GM18526 (cell line): ENCODE measurements around the gene AGTRAP.

Source experiments
- POLR2A ChIP-seq: IDR thresholded peaks from 3 replicates; pipeline ENCODE4 v1.6.1; 2011; ENCODE audit not compliant: insufficient read length; ENCODE audit errors: extremely low read depth

The AGTRAP gene

GRCh38 chr1:11735854-11736745 is at the start of gene AGTRAP:
Gene AGTRAP, plus strand, starts transcription at chr1:11736136. Its CDS starts 73 bp downstream, at chr1:11736209.
- peak; percentile 58 for TF ChIP-seq POLR2A

- TF ChIP-seq POLR2A: no peak
Measured at GRCh38 chr1:11688506-11688905, 47.4 kb upstream of the AGTRAP start.

DNA sequence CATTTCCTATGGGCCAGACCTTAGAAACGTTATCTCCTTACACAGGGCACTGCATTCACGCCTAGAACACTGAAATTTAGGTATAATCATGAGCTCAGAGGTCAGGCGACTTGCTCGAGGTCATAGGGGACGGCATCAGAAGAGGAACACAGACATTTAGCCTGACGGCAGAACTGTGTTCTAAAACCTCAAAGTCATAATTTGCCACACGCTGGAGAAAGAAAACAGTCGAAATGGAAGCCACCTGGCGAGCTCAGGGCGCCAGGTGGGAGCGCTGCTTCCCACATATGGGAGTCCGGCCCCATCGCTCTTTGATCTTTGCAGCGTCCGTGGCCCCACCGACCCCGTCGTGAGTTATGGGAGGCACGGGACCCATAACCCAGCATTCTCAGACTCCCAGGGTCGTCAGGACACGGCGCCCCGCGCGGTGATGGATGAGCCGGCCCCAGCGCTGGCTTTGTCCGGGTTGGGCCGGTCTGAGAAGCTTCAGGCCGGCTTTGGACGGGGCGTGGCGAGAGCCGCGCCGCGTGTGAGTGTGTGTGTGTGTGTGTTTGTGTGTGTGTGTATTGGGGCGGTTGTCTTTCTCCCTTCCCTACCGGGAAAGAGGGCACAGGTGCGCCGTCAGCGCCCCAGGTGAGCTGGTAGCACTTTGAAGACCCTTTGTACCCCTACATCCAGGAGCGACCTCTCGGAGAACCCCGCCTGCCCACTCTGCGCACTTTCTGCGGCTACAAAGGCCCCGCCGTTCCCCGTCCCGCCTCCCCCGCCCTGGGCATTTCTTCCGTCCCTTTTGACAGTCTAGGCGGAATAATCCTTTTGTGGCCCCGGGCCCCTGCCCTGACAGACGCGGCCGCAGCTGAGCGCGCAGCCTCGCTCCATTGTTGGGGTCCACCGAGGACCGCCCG is 45.3 kb upstream of the AGTRAP start:
- TF ChIP-seq POLR2A: no peak

DNA sequence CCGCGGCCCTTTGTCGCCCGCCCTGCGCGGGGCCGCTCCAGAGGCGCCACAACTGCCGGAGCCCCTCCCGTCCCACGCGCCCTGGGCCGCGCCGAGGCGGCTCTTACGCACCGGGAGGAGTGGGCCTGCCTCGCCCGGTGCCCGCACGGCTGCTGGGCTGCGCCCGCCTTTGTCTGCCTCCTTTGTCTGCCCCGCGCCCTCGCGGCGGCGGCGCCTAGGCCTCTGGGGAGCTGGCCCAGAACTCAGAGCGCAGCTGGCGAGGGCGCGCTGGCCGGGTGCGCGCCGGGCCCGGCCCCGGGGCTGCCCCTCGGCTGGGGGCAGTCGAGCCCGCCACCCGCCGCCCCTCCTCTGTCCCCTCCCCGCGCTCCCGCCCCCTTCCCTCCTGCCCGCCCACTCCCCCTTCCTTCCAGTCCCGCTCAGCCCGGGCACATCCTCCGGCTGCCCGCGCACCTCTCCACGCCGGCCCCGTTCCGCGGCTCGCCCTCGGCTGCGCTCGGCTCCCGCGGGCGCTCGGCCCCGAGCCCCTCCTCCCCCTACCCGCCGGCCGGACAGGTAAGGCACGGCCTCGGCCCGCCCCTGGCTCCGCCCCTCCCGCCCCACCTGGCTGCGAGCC is 44.5 kb upstream of the AGTRAP start, which contains the start of gene DRAXIN:
TSS of gene DRAXIN (plus strand) at position 409 of the 613 bp plus-strand sequence. CDS start 14,549 bp downstream, outside the sequence.
- no peak for TF ChIP-seq POLR2A

GRCh38 chr1:11691928-11692711 is 43.8 kb upstream of the AGTRAP start:
- no peak for TF ChIP-seq POLR2A

- TF ChIP-seq POLR2A: no peak
Measured at GRCh38 chr1:11693024-11693590, 42.8 kb upstream of the AGTRAP start.

GRCh38 chr1:11693917-11694316 is 42.0 kb upstream of the AGTRAP start:
- TF ChIP-seq POLR2A: no peak

DNA sequence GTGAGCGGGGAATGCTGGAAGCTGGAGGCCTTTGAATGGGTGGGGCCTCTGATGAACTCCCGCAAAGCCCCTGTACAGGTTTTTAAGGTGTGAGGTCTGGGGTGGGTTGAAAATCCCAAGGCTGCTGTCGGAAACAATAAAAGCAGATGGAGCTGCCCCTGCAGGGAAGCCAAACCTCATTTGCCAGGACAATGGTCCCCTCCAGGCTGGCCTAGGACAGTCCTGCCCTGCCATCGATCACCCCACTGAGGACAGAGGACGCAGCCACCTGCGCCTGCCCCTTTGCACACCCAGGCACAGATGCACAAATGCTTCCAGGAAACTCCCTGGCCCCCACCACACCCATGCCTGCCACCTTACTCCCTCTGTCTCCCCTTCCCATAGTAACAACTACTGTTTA is 40.1 kb upstream of the AGTRAP start:
- no peak for TF ChIP-seq POLR2A

DNA sequence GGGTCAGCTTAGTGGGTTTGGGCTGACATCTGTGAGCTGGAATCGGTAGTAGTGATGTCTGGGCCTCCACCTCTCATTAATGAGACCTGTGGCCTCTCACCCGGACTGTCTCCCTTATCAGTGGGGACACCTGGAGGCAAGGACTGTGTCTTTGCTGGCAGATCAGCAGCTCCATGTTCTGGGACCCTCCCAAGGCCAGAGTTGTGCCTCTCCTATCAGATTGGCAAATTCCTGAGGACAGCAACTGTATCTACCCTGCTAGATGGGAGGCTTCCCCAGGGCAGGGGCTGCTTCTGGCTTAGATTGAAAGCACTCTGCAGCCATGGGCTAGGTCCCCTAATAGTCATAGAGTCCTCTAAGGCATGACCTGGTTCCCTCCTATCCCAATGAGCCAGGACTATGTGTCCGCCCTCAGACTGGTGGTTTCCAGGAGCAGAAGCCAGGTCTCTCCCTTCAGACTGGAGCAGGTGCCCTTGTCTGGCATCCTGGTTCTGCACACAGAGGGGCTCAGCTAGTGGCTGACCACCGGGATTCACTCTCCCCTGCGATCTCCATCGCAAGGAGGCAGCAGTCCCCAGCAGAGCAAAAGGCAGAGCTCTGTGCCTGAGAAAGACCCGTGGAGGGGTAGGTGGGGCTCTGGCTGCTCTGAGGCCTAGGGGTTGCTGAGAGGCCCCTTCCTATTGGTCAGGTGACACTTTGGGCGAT is 38.6 kb upstream of the AGTRAP start:
- no peak for TF ChIP-seq POLR2A

DNA sequence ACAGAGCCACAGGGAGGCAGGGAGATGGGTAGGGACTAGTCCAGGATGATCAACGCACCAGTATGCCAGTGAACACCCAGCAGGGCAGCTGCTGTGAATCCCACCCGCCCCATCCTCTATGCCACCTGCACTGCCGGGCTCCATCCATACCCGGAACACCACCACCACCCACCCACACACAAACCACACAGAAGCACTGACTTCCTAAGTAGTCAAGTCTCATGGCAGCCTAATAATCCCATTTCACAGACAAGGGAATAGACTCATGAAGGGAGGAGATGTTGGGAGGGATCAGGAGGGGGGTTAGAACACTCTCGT is 38.1 kb upstream of the AGTRAP start:
- TF ChIP-seq POLR2A: no peak

- TF ChIP-seq POLR2A: no peak
Measured at GRCh38 chr1:11700601-11701467, 35.1 kb upstream of the AGTRAP start.

DNA sequence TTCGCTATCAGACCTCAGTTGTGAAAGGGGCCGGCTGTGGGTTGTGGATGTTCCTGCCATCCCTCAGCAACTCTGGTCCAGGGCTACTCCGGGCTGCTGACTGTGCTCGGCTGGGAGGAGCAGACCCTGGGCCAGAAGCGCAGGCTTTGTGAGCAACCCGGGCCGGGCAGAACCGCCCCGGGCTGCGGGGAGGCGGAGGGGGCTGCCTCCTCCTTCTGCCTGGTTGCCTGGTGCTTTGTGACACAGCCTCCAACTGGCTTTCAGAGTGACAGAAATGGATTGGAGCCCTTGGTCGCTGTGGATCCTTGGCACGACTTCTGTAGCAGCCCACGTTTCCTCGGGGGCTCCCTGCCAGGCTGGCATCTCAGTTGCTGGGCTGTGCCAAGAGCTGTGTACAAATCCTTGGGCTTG is 34.4 kb upstream of the AGTRAP start:
- no peak for TF ChIP-seq POLR2A

GRCh38 chr1:11701981-11702803 is 33.7 kb upstream of the AGTRAP start:
- no peak for TF ChIP-seq POLR2A
